C4-2B (cell line): ENCODE data around the gene CELSR2.

Experiments used
- ZFX ChIP-seq: fragments of 450-650 bp; IDR thresholded peaks from 2 replicates; pipeline ENCODE4 v1.6.1; 2017
- TF ChIP-seq, protein P1 (sequence below): fragments of 450-650 bp; conservative IDR thresholded peaks from 2 replicates; pipeline ENCODE4 v1.5.1; 2017; ENCODE audit warnings: mild to moderate bottlenecking

DNA sequence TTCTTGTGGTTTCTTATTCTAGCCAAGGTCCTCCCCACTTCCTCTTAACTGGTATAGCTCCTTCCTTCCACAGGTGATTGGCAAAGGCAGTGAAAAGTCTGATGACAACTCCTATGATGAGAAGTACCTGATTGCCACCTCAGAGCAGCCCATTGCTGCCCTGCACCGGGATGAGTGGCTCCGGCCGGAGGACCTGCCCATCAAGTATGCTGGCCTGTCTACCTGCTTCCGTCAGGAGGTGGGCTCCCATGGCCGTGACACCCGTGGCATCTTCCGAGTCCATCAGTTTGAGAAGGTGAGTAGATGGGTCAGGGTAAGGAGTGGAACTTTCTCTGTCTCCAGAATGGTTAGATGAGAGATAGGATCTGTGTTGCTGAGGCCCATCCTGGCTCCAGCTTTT, 14.2 kb upstream of the CELSR2 start:
- TF ChIP-seq, protein P1, sequence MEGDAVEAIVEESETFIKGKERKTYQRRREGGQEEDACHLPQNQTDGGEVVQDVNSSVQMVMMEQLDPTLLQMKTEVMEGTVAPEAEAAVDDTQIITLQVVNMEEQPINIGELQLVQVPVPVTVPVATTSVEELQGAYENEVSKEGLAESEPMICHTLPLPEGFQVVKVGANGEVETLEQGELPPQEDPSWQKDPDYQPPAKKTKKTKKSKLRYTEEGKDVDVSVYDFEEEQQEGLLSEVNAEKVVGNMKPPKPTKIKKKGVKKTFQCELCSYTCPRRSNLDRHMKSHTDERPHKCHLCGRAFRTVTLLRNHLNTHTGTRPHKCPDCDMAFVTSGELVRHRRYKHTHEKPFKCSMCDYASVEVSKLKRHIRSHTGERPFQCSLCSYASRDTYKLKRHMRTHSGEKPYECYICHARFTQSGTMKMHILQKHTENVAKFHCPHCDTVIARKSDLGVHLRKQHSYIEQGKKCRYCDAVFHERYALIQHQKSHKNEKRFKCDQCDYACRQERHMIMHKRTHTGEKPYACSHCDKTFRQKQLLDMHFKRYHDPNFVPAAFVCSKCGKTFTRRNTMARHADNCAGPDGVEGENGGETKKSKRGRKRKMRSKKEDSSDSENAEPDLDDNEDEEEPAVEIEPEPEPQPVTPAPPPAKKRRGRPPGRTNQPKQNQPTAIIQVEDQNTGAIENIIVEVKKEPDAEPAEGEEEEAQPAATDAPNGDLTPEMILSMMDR = no peak
- no peak for TF ChIP-seq ZFX
